H7 (cell line): ENCODE results near the gene MTAP. TPM values are rescaled to one million over a fixed set of nuclear protein-coding genes. Genes with fewer than 3 reads are reported as not detected.

Experiments used
- DNase-seq: peaks from one replicate; pipeline ENCODE4 v3.0.0; 2012
- H3K27me3 ChIP-seq: 2 replicates; pipeline ENCODE4 v1.6.0; 2011; ENCODE audit warnings: mild to moderate bottlenecking, low read length; ENCODE audit not compliant: control insufficient read depth, insufficient read depth
- H3K36me3 ChIP-seq: replicated peaks from 2 replicates; pipeline ENCODE4 v1.5.1; 2011; ENCODE audit warnings: low read length; ENCODE audit not compliant: control insufficient read depth, insufficient read depth
- H3K4me3 ChIP-seq: 2 replicates; pipeline ENCODE4 v1.5.1; 2011; ENCODE audit warnings: low read depth, mild to moderate bottlenecking, control low read depth, low read length, moderate library complexity; ENCODE audit not compliant: insufficient read depth
- total RNA-seq: library from RNA; depleted of rRNA; stranded (reverse); fragments of >200 nt; shearing (Covaris generic); gene quantifications from 2 replicates; pipeline ENCODE4 v1.2.3, GENCODE V29; 2014

MTAP gene
- total RNA-seq, 1 experiment from 2014 or later: 38.3 TPM

DNA sequence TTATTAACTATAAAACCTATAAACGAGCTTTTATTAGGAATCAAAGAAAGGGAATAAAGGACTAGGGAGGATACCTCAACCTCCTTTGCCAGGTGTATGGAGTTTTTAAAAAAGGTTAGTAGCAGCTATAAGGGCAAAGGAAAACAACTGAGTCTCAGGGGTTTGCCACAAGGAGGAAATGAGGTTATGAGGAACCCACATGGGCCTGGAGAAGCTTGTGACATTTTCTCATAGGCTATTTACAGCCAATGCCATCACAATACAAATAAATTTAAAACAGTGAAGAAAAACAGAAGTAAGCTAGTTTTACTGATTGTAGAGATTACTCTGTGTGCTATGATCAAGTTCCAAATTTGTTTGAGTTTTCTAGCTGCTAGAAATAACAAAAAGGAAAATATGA lies 99.1 kb downstream of the MTAP start:
- DNase-seq: no peak
- H3K27me3 ChIP-seq: no peaks in the 10 kb centered on the region
- H3K36me3 ChIP-seq: no peaks in the 10 kb centered on the region
- H3K4me3 ChIP-seq: no peak overlapping the region

DNA sequence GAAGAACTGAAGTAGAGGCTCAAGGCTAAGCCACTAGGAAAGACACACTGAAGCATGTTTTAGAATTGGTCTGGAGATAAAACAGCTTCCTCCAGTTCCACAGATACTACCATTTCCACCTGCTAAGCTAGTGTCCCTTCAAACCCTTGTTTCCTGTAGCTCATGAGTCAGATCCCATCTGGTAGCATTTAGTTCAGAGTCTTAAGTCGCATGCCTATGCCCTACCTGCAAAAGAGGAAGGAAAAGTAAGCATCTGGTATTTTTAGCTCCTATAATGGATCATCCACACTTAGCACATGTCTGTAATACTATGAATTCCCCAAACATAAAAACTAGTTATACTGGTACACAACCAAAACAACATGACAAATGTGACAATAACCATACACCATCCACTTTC lies 99.7 kb downstream of the MTAP start:
- H3K27me3 ChIP-seq: no peaks in the 10 kb centered on the region
- DNase-seq: no peak
- no peak overlapping the region for H3K4me3 ChIP-seq
- no peaks in the 10 kb centered on the region for H3K36me3 ChIP-seq

DNA sequence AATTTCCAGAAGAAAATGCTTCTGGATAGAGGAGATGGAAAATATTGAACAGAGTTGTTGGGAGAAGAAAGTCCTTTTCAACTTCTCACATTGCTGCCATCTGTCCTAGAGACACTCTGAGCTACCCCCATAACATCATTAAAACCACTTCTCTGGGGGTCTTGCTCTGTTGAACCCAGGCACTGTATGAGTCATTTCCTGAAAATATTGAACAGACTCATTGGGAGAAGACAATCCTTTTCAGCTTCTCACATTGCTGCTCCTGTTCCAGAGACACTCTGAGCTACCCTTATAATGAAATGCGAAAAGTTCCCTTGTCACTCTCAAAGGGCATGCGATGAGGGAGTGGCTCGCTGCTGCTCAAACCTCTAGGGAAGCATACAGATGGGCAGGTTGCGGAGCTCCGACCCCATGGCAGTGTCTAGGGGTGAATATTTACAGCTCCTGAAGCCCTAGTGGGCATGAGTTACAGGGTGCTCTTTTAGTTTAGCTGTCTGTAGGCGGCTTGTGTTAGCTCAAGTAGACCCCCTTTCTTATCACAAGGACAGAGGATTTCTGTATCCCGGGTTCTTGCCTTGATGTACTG lies 101.0 kb downstream of the MTAP start:
- Histone ChIP-seq H3K27me3 (no peaks in the 10 kb centered on the region), H3K36me3 (no peaks in the 10 kb centered on the region), H3K4me3 (no peak overlapping the region)
- DNase-seq: no peak

DNA sequence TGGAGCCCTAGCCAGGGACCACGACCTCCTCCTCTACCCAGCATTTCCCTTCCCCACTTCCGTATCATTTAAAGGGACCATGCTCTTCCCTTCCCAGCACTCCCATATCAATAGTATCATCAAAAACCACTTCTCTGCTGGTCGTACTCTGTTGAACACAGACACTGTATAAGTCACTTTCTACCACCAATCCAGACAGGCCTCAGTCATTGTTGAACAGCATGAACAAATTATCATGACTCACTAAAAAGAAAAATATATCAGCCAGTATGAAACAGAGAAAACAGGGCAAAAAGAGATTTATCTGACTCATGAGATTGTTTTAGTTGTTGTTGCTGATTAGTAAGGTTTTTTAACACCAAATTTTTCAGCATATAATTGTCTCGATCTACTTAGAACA lies 101.9 kb downstream of the MTAP start:
- Histone ChIP-seq H3K27me3 (no peaks in the 10 kb centered on the region), H3K4me3 (no peak overlapping the region), H3K36me3 (no peaks in the 10 kb centered on the region)
- DNase-seq: no peak

DNA sequence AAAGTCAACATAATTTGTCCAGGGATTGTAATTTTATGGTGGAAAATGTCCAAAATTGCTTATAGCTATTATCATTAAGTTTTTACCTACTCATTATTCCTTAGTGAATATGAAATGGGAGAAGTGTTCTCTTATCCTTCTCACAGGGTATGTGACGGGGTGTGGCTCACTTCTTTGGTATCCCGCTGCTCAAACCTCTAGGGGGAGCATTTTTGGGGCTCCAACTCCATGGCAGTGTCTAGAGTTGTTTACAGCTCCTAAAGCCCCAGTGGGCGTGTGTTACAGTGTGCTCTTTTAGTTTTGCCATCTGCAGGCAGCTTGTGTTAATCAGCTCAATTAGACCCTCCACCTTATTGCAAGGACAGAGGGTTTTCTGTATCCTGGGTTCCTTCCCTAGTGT lies 102.3 kb downstream of the MTAP start:
- Histone ChIP-seq H3K27me3 (no peaks in the 10 kb centered on the region), H3K4me3 (no peak overlapping the region), H3K36me3 (no peaks in the 10 kb centered on the region)
- peak; percentile 23 for DNase-seq

DNA sequence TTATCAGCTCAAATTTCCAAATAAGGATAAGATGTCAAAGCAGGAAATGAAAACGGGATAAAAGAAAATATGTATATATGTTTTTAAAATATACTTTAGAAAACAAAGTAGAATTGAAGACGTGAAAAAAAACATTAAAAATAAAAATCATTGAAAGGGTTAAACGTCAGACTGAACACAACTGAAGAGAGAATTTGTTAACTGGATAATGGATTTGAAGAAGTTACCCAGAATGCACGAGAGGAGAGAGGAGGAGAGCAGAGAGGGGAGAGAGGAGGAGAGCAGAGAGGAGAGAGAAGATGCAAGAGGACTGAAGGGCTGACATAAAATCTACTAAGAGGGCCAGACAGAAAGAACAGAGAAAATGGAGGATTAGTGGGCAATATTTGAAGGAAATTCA lies 103.8 kb downstream of the MTAP start:
- Histone ChIP-seq H3K4me3 (no peak overlapping the region), H3K27me3 (no peaks in the 10 kb centered on the region), H3K36me3 (no peaks in the 10 kb centered on the region)
- no peak for DNase-seq

DNA sequence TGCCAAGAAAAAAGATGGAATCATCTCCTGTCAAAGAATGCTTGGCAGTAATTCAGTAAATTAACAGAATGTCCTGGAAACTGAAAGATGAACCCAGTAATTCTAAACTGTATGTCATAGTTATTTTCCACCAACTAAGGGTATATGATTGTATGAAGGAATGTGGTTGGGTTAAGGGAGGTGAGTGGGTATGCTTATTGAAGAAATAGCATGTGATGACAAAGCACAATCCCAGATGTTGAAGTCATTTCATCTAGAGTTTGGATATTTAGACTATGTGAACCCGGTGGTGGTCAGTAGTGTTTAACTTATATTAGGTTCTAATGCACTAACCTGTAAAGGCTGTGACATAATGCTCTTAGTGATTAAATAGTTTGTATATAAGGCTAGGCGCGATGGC lies 104.4 kb downstream of the MTAP start:
- no peaks in the 10 kb centered on the region for H3K27me3 ChIP-seq
- no peak for DNase-seq

DNA sequence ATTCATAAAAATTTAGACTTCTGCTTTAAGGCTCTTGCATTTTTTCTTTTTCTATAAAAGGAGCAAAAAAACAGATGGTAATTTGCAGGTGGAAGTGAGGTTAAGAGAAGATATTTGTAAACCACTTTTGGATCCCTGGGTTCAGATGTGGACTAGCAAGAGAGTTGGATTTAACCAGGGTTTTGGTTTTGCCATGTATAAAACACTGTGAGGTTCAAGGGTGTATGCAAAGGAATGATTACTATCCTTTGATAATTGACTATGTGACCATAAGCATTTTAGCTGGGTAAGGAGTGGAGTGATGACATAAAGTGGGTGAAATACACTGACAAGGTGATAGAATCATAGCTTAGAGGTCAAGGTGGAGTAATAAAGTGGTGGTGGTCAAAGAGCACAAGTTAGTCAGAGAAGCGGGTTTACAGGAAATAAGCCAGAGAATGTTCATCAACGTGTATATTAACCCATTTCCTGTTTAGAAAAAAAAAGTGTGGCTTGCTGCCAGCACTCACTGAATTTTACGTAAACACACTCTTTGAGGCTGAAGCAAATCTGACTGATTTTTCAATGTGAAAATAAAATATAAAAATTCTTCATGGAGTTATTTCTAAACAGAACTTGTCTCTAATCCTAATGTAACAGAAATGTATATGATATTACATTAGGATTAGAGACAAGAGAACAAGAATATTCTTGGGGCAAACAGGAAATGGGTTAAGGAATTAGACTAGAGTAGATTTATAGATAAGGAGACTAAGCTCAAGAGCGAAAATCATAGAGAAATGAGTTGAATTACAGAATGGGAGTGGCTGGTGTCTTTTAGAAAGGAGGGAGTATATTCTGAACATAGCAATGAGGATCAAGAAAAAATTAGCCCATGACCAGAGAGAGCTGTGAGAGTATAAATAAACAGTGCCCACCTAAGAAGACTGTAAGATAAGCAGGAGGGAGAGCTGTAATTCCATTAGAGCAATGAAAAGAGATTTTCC lies 117.2 kb downstream of the MTAP start:
- Histone ChIP-seq H3K36me3 (no peaks in the 10 kb centered on the region), H3K27me3 (no peaks in the 10 kb centered on the region), H3K4me3 (no peak overlapping the region)
- DNase-seq: no peak

More for the DNA sequence above, 104.4 kb downstream of the MTAP start:
- Histone ChIP-seq H3K4me3 (no peak overlapping the region), H3K36me3 (no peaks in the 10 kb centered on the region)

DNA sequence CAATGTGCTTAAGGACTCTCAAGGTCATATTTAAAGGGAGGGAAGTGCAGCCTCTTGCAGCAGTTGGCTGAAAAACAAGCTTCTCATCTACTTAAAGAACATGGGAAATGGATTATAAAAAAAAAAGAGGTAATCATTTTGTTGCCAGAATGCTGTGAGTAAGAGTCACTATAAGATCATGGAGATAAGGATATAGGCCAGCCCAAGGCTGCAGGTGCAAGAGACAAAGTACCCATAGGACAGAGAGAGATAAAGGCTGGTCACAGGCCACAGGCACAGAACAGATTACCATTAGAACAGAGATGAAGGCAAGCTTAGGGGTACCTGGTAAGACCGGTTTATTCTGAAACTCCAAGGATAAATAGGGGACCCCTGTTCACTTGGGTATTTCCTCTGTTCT lies 121.3 kb downstream of the MTAP start:
- Histone ChIP-seq H3K36me3 (no peaks in the 10 kb centered on the region), H3K27me3 (no peaks in the 10 kb centered on the region), H3K4me3 (no peak overlapping the region)
- DNase-seq: no peak

DNA sequence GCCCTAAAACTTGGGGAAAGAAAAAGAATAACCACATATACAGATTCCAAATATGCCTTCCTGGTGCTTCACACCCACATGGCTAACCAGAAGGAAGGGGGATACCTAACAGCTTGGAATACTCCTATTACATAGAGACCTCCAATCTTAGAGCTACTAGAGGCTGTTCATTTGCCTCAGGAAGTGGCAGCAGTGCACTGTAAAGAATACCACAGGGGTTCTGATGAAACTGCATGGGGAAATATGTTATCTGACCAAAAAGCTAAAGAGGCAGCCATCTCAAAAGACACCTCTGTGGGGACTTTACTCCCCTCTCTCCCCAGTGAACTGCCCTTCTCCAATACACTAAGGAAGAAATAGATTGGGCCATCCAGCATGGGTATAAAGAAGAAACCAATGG lies 125.3 kb downstream of the MTAP start:
- no peaks in the 10 kb centered on the region for H3K36me3 ChIP-seq
- no peak overlapping the region for H3K4me3 ChIP-seq
- DNase-seq: no peak
- no peaks in the 10 kb centered on the region for H3K27me3 ChIP-seq

DNA sequence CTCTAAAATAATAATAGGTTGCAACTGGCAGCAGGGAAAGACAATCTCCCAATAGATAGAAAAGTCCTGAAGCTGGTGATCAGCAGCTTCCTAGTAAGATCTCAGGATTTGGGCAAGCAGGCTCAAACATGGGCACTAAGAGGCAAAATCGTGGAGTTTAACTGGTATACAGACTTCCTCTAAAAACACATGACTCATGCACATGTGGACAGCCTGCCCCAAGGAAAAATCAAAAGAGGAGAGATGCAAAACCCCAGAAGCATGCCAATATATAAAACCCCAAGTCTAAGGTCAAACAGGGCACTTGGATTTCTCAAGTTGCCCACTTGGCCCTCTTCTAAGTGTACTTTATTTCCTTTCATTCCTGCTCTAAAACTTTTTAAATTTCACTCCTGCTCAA lies 129.0 kb downstream of the MTAP start:
- DNase-seq: no peak
- Histone ChIP-seq H3K4me3 (no peak overlapping the region), H3K36me3 (no peaks in the 10 kb centered on the region), H3K27me3 (no peaks in the 10 kb centered on the region)

DNA sequence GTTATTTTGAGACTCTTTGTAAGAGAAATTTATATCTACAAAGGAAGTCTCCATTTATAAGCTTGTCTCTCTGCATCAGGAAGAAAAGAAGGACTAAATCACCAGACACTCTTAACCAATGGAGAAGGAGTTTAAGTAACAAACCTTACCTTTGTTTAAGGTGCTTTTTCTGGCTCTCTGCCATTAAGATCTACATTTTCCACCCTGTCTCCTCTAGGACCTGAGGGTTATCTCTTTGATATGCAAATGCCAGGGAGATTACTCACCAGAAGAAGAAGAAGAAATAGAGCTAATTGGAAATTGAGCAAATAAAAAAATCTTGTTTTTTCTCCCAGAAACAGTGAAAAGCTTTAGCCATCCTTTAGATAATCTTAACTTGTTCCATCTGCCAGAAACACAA lies 130.8 kb downstream of the MTAP start:
- DNase-seq: no peak
- H3K4me3 ChIP-seq: no peak overlapping the region
- no peaks in the 10 kb centered on the region for H3K27me3 ChIP-seq
- no peaks in the 10 kb centered on the region for H3K36me3 ChIP-seq

DNA sequence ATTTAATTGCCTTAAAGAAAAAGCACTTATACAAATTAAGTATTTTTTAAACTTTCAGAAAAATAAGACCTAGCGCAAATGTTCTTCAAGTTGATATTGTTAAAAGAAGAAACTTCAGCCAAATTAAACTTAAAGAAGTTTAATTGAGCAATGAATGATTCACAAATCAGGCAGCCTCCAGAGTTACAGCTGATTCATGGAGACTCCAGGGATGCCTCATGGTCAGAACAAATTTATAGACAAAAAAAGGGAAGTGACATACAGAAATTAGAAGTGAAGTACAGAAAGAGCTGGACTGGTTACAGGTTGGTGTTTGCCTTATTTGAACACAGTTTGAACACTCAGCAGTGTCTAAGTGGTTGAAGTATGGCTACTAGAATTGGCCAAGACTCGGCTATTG lies 131.4 kb downstream of the MTAP start:
- Histone ChIP-seq H3K4me3 (no peak overlapping the region), H3K27me3 (no peaks in the 10 kb centered on the region)
- no peak for DNase-seq

DNA sequence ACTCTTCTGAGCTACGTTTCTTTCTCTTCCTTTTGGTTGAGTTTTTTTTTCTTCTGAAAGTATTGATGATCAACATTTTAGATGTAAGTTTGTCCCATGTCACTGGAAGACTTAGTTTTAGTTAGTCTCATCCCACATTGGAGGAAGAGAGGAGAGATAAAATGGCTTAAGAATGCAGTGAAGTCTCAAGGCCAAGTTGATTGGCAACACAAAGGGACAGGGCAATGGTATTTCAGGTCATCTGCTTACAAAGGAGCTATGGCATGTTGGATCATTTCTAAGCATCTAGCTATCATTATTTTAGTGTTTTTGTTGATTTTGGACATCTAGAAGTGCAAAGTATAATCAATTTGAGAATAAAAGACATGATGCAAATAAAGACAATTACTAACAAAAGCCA lies 133.2 kb downstream of the MTAP start:
- H3K27me3 ChIP-seq: no peaks in the 10 kb centered on the region

More for the DNA sequence above, 131.4 kb downstream of the MTAP start:
- H3K36me3 ChIP-seq: no peaks in the 10 kb centered on the region

DNA sequence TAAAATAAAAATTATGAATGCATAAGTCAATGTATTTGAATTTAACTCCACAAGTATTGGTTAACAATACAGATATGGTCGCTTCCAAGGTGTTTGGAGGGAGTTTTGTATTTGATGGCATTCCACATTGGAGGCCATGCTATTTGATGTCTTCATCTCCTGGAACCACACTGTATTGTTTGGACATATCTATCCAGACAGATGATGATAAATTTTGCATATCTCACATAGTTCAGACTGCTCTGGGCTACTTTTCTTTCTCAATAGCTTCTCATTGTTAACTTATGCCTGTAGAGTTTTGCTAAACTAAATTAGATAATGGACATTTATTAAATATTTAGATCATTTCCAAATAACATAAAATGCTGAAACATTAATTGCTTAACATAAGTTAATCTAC lies 133.7 kb downstream of the MTAP start:
- H3K4me3 ChIP-seq: no peak overlapping the region
- no peak for DNase-seq
- no peaks in the 10 kb centered on the region; the same call in 1 of the 2 replicates for H3K27me3 ChIP-seq
- H3K36me3 ChIP-seq: no peaks in the 10 kb centered on the region

More for the DNA sequence above, 133.2 kb downstream of the MTAP start:
- DNase-seq: no peak
- no peaks in the 10 kb centered on the region for H3K36me3 ChIP-seq
- no peak overlapping the region for H3K4me3 ChIP-seq
